ENCODE data around the gene ACSL4. TPM values are rescaled to one million over a fixed set of nuclear protein-coding genes. Genes with fewer than 3 reads are reported as not detected.

Gene ACSL4
- total and polyA plus RNA-seq, 9 of the 15 experiments (the other 6 are each of a cell fraction or from before 2014, with no cell fraction given): 9.8 to 35.1 (median 25.5) TPM

DNA sequence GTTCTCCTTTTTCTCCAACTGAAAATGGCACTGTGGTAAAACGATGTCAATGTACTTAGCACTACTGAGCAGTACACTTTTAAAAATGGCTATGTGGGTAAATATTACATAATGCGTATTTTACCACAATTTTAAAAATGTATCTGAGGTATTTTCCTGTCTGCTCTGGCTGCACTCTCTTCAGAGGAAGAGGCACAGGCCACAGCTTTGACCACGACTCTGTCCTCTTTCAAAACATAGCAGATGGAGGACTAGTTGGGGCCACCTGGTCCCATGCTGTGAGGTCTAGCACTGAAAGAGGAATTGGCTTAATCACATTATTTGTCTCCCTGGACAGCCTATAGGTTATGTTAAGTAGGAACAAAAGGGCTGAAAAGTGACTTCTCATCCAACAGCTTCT is 113.3 kb downstream of the ACSL4 start (continued):
- no peak for TF ChIP-seq TCF7 (IDR thresholded peaks at IDR 0.05; ENCODE audit: borderline replicate concordance)

- CTCF ChIA-PET (ENCODE audit: low intra/inter-chr PET ratio): no interaction called here
- Histone ChIP-seq H3K4me2 (ENCODE audit: insufficient read depth, low read length) (no peak overlapping the region), H3K27me3 (ENCODE audit: control insufficient read depth in 2 of 2, insufficient read depth in 2 of 2, low read length in 2 of 2) (no peaks in the 10 kb centered on the region), H4K20me1 (replicated peaks; ENCODE audit: control insufficient read depth, insufficient read depth, low read length) (no peaks in the 10 kb centered on the region), H3K9me3 (replicated peaks; ENCODE audit: control insufficient read depth, insufficient read depth, low read depth, low read length) (no peaks in the 10 kb centered on the region), H2AFZ (ENCODE audit: low read depth, low read length) (no peak overlapping the region), H3K4me3 (no peak overlapping the region), H3K36me3 (ENCODE audit: control insufficient read depth, insufficient read depth, low read length) (no peaks in the 10 kb centered on the region), H3K9me1 (ENCODE audit: control insufficient read depth, insufficient read depth, low read length) (no peaks in the 10 kb centered on the region), H3K79me2 (ENCODE audit: control insufficient read depth, insufficient read depth, low read length) (no peaks in the 10 kb centered on the region), H3K4me1 (replicated peaks in 1 of 2; ENCODE audit: control insufficient read depth in 2 of 2, insufficient read depth in 2 of 2, low read length in 2 of 2) (no peaks in the 10 kb centered on the region), H3K27ac (ENCODE audit: extremely low read depth, low read depth, low read length) (no peak overlapping the region), H3K9ac (ENCODE audit: insufficient read depth in 1 of 2, low read depth in 2 of 2, low read length in 2 of 2) (no peak overlapping the region)
- in situ Hi-C loops (cut with MboI) (loop anchor here (10.0 kb wide), 1 partner anchor 110 kb away; no protein-coding TSS in a partner anchor), intact Hi-C loops (cut with micrococcal nuclease) (no loop called here)
- BruUV-seq (replicated peaks): no TSS peak
- FAIRE-seq (no peak), ATAC-seq (no peak), DNase-seq (ENCODE audit: extremely low read depth in 1 of 4, low spot score in 3 of 4) (no peak)
- WGBS (ENCODE audit: insufficient coverage, low coverage, missing lambda C conversion rate): 7% methylated on average over 6 of the region's 6 CpGs
- TF ChIP-seq MTA2 (IDR thresholded peaks at IDR 0.05; ENCODE audit: low read depth): no peak
- POLR2A ChIA-PET: interaction anchor here (0.6 kb wide), 1 partner anchor 150 kb away, joined by 3 read pairs; no protein-coding TSS in a partner anchor
These were observed 118.1 kb downstream of the ACSL4 start for GRCh38 chrX:109614951-109615350.

GRCh38 chrX:109601486-109601885 is 131.6 kb downstream of the ACSL4 start:
- H2AFZ ChIP-seq (ENCODE audit: low read depth, low read length): no peak overlapping the region
- no peak for FAIRE-seq
- no peak overlapping the region for H3K9ac ChIP-seq (ENCODE audit: insufficient read depth in 1 of 2, low read depth in 2 of 2, low read length in 2 of 2)
- H3K9me3 ChIP-seq (replicated peaks; ENCODE audit: control insufficient read depth, insufficient read depth, low read depth, low read length): no peaks in the 10 kb centered on the region
- no peak for ATAC-seq
- no peaks in the 10 kb centered on the region for H3K36me3 ChIP-seq (ENCODE audit: control insufficient read depth, insufficient read depth, low read length)
- WGBS (ENCODE audit: insufficient coverage, low coverage, missing lambda C conversion rate): 0% methylated on average over 5 of the region's 5 CpGs
- ChIA-PET CTCF (ENCODE audit: low intra/inter-chr PET ratio) (no interaction called here), POLR2A (no interaction called here)
- no peak for DNase-seq (ENCODE audit: extremely low read depth in 1 of 4, low spot score in 3 of 4)
- intact Hi-C loops (cut with micrococcal nuclease): no loop called here
- in situ Hi-C loops (cut with MboI): no loop called here
- H3K4me1 ChIP-seq (replicated peaks in 1 of 2; ENCODE audit: control insufficient read depth in 2 of 2, insufficient read depth in 2 of 2, low read length in 2 of 2): peaks cover 0 to 4% of the 10 kb centered on the region in 2 experiments; a peak in 1 of 5 replicates
- H3K27ac ChIP-seq (ENCODE audit: extremely low read depth, low read depth, low read length): no peak overlapping the region
- H3K4me2 ChIP-seq (ENCODE audit: insufficient read depth, low read length): no peak overlapping the region
- H3K4me3 ChIP-seq: no peak overlapping the region
- no peaks in the 10 kb centered on the region for H3K9me1 ChIP-seq (ENCODE audit: control insufficient read depth, insufficient read depth, low read length)
- BruUV-seq (replicated peaks): no TSS peak
- H4K20me1 ChIP-seq (replicated peaks; ENCODE audit: control insufficient read depth, insufficient read depth, low read length): no peaks in the 10 kb centered on the region
- no peaks in the 10 kb centered on the region for H3K79me2 ChIP-seq (ENCODE audit: control insufficient read depth, insufficient read depth, low read length)
- peaks cover 0 to 16% of the 10 kb centered on the region in 2 experiments; a peak in 2 of 5 replicates for H3K27me3 ChIP-seq (ENCODE audit: control insufficient read depth in 2 of 2, insufficient read depth in 2 of 2, low read length in 2 of 2)
- TF ChIP-seq ZNF584 (CRISPR knock-in tag; IDR thresholded peaks at IDR 0.05; ENCODE audit: low read depth): no peak
- no peak for TF ChIP-seq ZNF3 (CRISPR knock-in tag; IDR thresholded peaks at IDR 0.05)
- TF ChIP-seq ZC3H4 (CRISPR knock-in tag; IDR thresholded peaks at IDR 0.05; ENCODE audit: borderline replicate concordance): no peak
- TF ChIP-seq, protein P1, sequence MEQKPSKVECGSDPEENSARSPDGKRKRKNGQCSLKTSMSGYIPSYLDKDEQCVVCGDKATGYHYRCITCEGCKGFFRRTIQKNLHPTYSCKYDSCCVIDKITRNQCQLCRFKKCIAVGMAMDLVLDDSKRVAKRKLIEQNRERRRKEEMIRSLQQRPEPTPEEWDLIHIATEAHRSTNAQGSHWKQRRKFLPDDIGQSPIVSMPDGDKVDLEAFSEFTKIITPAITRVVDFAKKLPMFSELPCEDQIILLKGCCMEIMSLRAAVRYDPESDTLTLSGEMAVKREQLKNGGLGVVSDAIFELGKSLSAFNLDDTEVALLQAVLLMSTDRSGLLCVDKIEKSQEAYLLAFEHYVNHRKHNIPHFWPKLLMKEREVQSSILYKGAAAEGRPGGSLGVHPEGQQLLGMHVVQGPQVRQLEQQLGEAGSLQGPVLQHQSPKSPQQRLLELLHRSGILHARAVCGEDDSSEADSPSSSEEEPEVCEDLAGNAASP (IDR thresholded peaks at IDR 0.05): no peak
